PFSK-1 (cell line): Measurements from ENCODE around the gene ELL3.
A peak's percentile ranks its signal among the peaks of the same experiment; 100 is the strongest.

ENCODE experiments used
- FOXP2 ChIP-seq: optimal IDR thresholded peaks from 2 replicates; pipeline ENCODE3; 2011; ENCODE audit warnings: borderline replicate concordance, control low read depth, inconsistent platforms; ENCODE audit not compliant: insufficient read depth; ENCODE audit errors: extremely low read length, extremely low read depth
- POLR2AphosphoS5 ChIP-seq: IDR thresholded peaks from 2 replicates; pipeline ENCODE4 v1.6.1; 2012; ENCODE audit warnings: low read depth, mild to moderate bottlenecking, control low read depth, low read length, moderate library complexity
- REST ChIP-seq, 2 experiments: IDR thresholded peaks; 2 replicates each; pipeline versions ENCODE4 v1.6.1 to v1.8.0; 2011 to 2012; ENCODE audit warnings: low read depth in 2 of 2, low read length in 2 of 2, control low read depth in 1 of 2, inconsistent platforms in 1 of 2, mild to moderate bottlenecking in 1 of 2, moderate library complexity in 1 of 2; ENCODE audit not compliant: insufficient read depth in 1 of 2
- SIN3A ChIP-seq: IDR thresholded peaks from 2 replicates; pipeline ENCODE4 v1.6.1; 2012; ENCODE audit warnings: mild to moderate bottlenecking, low read length, moderate library complexity, borderline replicate concordance; ENCODE audit not compliant: insufficient read depth
- TAF1 ChIP-seq: IDR thresholded peaks from 2 replicates; pipeline ENCODE4 v1.6.1; 2012; ENCODE audit warnings: low read length, control low read depth, borderline replicate concordance; ENCODE audit not compliant: insufficient read depth

The ELL3 gene

GRCh38 chr15:43793647-43794046, 16.9 kb upstream of the ELL3 start:
- no peak for TF ChIP-seq TAF1
- no peak for TF ChIP-seq REST (IDR thresholded peaks at IDR 0.05; ENCODE audit: insufficient read depth in 1 of 2, low read depth in 2 of 2, low read length in 2 of 2)
- no peak for TF ChIP-seq SIN3A
- no peak for TF ChIP-seq FOXP2
- no peak; the same call in 1 of the 2 replicates for TF ChIP-seq POLR2AphosphoS5

- TF ChIP-seq SIN3A (0 out of 2 replicates have a peak, but pooled peaks have one; percentile 7), TAF1 (no peak)
Observed at GRCh38 chr15:43792761-43793476, 16.2 kb upstream of the ELL3 start.

GRCh38 chr15:43791993-43792760, 15.4 kb upstream of the ELL3 start, which contains the start of gene SERF2:
Gene SERF2, plus strand, starts transcription at chr15:43792320. Its CDS starts 57 bp downstream, at chr15:43792377.
- TF ChIP-seq REST (IDR thresholded peaks at IDR 0.05; ENCODE audit: insufficient read depth in 1 of 2, low read depth in 2 of 2, low read length in 2 of 2) (peak; percentile 16 to 28; a peak in 1 of 4 replicates), POLR2AphosphoS5 (peak; percentile 94), SIN3A (0 out of 2 replicates have a peak, but pooled peaks have one; percentile 20), TAF1 (peak; percentile 76; the same call in 1 of the 2 replicates), FOXP2 (peak; percentile 62)

GRCh38 chr15:43789409-43789808, 12.6 kb upstream of the ELL3 start:
- TF ChIP-seq REST (IDR thresholded peaks at IDR 0.05; ENCODE audit: insufficient read depth in 1 of 2, low read depth in 2 of 2, low read length in 2 of 2) (no peak), TAF1 (no peak), POLR2AphosphoS5 (no peak), SIN3A (no peak), FOXP2 (no peak)

- TF ChIP-seq REST (IDR thresholded peaks at IDR 0.05; ENCODE audit: insufficient read depth in 1 of 2, low read depth in 2 of 2, low read length in 2 of 2) (no peak), SIN3A (no peak), POLR2AphosphoS5 (no peak), FOXP2 (no peak), TAF1 (no peak)
Observed at GRCh38 chr15:43779016-43779415, 2.2 kb upstream of the ELL3 start.
